Suppressor macrophage treated with lipopolysaccharide for 1 hour (primary cell): ENCODE measurements around the gene DDHD1.
"Not testable (repeated sequence)": the region's sequence is repeated elsewhere in the genome, so short reads cannot be mapped to it uniquely, and the experiment has no call there.

Experiments used
- DNase-seq, 3 donors: peaks; one replicate each; pipeline ENCODE4 v3.0.0-alpha.2; 2020 to 2022

Gene DDHD1

DNA sequence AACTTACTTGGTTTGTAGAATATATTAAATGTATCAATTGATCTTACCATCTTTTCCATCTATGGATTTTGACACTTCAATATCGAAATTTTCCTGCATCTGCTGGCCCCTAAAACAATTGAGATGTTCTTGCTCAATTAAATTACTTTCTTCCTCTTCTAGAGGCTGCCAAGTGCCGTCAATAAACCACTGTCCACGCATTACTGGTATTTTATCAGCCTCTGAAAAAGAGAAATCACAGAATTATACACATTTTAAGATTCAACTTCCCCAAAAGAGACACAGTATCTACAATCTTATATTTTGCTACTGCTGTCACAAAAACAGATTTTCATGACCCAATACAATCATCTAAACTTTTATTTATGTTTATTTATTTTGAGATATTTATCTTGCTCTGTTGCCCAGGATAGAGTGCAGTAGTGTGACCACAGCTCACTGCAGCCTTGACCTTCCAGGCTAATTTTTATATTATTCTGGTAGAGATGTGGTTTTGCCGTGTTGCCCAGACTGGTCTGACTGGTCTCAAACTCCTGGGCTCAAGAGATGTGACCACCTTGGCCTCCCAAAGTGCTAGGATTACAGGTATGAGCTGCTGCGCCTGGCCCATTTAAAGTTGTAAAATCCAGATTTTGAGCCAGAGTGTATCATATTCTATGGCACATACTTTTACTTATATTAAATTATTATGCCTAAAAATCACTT is 49.3 kb downstream of the DDHD1 start:
- peak; percentile 18 to 53 (median 44) for DNase-seq

DNA sequence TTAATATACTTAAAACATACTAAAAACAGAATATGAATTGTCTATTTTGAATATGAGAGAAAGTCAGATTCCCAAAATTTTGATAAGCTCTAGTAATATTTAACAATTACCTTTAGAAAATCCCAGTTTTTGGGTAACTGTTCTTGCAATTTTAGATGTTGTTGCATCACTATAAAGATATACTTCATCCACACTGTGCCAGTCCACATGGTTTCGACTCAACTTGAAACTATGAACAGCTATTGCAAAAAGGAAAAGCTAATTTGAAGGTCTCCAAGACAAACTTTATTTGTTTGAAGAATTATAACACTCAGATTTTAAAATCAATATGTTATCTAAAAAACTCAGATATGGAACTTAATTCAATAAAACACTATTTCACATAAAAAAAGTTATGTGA is 59.9 kb downstream of the DDHD1 start:
- DNase-seq, result no peak

DNA sequence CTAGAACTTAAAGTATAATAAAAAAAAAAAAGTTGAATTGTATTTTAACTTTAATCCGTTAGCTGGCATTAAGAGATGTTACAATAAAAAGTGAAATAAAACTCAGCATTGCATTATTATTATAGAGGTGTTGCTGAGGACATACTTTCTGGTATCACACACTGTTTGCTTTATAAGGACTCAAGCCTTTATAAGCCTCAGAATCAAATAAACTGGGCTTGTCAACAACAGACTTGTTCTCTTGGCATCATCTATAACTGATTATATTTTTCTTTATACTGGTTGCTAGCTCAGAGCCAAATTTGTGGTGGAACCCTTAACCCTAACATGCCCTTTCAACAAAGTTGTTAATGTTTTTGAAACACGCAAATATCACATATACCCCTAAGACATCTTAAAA is 62.3 kb downstream of the DDHD1 start:
- no peak for DNase-seq

DNA sequence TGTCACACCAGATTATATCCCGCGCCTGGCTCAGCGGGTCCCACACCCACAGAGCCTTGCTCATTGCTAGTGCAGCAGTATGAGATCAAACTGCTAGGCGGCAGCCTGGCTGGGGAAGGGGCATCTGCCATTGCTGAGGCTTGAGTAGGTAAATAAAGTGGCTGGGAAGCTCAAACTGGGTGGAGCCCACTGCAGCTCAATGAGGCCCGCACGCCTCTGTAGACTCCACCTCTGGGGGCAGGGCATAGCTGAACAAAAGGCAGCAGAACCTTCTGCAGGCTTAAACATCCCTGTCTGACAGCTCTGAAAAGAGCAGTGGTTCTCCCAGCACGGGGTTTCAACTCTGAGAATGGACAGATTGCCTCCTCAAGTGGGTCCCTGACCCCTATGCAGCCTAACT is 68.2 kb downstream of the DDHD1 start:
- DNase-seq, result not testable (repeated sequence)

DNA sequence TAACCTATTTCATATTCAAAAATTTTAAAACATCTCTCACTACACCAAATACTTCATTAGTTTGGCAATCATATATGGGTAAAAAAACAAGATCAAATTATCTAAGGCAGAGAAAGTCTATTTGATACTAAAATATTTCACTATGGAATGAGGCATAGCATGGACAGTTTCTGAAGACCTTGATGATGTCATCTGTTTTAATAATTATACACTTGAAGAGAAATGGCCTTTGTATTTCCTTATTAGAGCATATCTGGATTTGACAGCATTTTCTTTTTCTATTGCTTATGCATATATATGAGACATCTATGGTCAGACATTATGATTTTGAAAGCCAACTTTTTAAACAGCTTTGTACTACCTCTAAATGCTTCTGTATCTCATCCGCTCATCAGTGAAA is 88.6 kb downstream of the DDHD1 start:
- DNase-seq, result no peak

DNA sequence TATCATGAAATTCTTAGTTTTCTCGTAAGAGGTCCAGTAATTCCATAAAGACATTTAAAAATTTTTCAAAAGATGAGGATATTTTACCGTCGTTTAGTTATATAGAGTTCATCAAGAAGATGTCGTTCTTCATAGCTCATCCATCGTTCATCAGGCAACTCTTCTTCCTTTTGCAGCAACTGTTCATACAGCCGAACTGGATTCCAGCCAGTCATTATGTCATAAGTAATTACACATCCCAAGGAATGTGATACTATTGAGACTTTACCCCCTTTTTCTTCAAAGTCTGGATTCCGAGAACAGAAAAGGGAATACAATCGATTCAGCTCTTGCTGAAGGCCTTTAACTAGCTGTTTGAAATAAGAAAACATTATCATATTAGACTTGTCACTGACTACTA is 90.3 kb downstream of the DDHD1 start:
- DNase-seq, result no peak

DNA sequence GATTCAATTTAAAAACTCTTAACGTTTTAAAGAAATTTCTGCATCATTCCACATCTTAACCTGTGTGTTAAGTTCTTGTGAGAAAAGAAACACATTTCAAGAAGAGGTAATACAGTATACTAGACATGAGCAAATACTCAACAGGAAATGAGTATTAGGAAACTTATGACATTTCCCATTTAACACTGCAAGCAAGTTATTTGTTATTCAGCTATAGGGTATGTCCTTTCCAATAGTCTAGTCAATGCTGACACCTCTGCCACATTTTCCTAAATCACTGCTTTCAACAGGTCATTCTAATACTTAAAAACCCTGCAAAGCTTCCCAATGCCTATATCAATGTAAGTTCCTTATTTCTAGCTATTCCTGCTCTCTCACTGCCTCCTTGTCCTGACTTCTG is 93.1 kb downstream of the DDHD1 start:
- DNase-seq, result peak in 2 of 3 donors; percentile 23 to 38

DNA sequence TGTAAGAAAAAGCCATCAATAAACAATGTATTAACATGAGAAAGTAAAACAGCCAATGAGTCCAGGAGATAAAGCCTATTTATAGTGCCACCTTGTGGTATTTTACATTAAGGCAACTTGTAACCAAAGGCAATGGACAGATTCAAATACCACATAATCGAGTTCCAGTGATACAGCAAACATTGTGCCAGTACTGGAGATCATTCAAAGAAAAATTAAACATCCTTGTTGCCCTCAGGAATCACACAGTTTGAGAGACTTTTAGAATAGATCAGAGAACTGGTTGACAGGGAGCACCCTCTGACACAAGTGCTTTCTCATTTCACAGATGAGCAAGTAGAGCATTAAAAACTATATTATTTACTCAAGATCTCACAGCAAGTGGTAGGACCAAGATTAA is 98.1 kb downstream of the DDHD1 start:
- DNase-seq, result peak; percentile 34 to 66 (median 53)

DNA sequence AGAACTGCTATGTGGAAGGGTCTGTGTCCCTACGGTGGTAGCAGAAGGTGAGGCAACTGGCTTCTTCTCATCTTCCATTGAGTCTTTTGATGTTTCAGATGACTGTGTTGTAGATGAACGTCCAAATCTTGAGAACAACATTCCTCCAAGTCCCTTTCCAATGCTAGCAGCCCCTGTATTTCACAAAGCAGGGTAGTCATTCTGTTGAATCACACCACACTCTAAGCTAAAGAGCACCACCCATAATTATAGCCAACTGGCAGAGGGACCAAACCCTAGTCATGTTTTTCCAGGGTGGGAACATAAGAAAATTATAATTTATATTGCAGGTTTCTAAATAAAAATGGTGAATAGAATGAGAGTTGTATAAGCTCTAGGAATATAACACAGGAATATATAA is 98.7 kb downstream of the DDHD1 start:
- no peak for DNase-seq

DNA sequence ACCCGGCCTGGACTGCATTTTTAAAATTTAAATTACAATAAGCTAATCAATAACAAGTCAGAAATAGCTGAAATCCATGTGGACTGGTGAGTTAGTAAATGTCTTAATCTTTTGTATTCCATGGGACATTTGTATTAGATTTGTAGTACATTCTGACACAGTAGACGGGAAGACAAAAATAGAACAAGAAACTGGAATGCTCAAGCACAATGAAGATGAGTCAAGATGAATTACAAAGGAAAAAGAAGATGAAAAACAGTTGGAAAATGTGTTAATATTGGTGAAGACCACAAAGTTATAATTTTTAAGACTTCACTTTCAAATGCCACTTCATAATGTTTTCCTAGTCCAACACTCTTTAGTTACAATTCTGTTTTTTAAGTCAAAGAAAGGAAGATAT is 104.5 kb downstream of the DDHD1 start:
- DNase-seq, result no peak

DNA sequence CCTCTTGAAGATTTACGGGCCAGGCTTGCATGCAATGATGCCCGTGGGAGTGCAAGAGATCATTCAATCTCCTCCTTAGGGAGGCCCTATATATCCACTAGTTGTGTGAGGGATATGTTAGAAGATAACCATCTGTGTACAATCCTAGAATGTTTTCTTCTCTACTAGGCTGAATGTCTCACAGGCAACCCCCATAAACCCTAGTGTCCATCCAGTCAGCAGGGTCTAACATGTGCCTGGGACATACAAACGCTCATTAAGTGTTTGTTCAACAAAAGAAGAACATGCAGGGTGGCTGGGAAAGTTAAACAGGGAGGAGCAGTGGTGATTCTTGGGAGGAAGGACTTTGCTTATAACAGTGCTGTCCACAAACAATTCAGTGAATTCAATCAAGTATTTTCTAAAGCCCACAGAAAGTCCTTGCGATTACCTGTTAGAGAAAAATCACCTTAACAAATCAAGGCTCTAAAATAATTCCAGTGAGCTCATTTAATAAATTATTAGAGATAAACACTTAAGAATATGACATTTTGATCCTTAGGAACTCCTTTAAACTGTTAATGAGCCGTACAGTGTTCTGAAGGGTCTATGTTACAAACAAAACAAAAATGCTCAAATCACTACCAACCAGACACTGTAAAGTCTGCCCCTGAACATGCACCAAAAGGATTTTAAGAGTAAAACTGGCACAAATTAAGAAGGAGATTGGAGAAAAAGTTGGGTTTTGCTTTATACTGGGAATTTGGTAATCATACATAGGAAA is 105.6 kb downstream of the DDHD1 start:
- DNase-seq, result no peak

DNA sequence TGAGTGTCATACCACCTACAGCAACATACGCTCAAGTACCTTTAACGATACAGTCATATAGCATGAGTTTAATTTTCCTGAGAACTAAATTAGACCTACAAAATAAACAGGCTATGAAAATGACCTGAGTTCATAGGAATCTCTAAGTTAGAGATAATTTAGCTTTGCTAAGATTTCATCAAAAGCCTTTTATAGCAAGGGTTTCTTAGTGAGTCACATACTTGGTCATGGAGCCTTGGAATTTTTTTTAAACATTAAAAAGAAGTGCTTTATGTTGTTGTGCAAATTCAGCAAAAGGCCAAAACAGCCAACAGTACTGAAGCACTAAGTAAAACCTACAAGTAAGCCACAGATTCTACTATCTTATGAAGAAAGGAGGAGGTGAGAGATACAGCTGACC is 108.6 kb downstream of the DDHD1 start:
- no peak for DNase-seq

DNA sequence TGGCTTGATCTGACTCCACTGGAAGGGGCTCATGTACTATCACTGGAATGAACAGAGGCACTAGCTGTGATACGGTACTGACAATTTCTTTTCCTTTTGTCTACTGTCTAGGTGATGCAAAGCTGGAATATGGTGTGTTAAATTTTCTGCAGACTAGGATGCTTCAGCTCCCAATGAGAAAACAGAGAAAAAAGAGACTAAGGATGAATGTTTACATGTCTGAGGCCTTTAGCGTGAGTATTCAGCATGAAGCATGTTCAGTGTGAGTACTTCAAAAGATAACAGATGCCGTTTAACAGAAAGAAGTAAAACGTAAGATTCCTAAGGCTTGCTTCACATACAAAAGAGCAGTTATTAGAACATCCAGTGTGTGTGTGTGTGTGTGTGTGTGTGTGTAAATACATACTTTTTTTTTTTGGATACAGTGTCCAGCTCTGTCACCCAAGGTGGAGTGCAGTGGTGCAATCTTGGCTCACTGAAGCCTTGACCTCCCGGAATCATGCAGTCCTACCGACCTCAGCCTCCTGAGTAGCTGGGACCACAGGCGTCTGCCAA is 110.0 kb downstream of the DDHD1 start:
- no peak for DNase-seq

DNA sequence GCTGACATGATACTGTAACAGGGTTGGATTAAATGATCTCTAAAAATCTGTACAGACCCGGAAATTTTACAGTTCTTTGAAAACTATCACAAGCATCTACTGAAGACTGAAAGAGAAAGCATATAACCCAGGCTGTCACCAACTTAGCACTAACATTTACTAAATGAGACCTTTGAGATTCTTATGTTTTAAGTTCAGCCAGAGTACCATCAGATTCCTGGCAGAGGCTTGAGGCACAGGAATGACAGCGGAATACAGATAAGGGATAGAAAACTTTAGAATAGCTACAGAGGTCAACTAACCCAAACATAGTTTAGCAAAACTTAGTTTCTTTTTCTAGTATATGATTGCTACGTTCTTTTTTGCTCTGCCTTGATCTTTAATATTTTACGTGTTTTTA is 110.6 kb downstream of the DDHD1 start:
- DNase-seq, result no peak

DNA sequence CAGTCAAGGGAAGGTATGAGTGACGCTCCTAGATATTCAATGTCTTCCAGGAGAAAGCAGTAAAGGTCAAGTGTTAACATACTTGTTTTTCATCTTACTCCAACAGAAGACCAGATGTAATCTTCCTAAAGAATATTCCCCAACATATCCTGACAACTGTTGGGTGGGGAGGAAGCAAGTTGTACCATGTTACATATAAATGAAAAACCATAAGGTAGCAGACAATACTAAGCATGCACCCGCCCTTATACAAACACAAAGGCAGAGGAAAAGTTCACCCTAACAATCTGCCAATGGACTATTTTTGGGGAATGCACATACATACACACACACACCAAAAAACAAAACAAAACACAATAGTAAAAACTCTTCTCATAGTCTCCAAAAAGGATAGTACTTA is 112.1 kb downstream of the DDHD1 start:
- no peak for DNase-seq

DNA sequence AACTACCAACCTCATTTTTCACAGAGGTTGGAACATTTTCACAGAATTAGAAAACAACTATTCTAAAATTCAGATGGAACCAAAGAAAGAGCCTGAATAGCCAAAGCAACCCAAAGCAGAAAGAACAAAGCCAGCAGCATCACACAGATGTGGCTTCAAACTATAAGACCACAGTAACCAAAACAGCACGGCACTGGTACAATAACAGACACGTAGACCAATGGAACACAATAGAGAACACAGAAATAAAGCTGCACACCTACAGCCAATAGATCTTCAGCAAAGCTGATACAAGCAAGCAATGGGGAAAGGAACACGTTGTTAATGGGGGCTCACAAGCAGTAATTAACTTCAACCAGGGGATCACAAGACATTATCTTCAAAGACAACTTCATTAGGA is 114.5 kb downstream of the DDHD1 start:
- DNase-seq, result no peak

DNA sequence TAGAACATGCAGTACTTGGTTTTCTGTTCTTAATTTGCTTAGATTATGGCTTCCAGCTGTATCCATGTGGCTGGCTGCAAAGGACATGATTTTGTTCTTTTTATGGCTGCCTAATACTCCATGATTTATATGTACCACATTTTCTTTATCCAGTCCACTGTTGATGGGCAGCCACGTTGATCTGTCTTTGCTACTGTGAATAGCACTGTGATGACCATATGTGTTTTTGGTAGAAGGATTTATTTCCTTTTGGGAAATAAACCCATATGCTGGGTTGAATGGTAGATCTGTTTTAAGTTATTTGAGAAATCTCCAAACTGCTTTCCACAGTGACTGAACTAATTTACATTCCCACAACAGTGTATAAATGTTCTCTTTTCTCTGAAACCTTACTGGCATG is 116.1 kb downstream of the DDHD1 start:
- no peak for DNase-seq

DNA sequence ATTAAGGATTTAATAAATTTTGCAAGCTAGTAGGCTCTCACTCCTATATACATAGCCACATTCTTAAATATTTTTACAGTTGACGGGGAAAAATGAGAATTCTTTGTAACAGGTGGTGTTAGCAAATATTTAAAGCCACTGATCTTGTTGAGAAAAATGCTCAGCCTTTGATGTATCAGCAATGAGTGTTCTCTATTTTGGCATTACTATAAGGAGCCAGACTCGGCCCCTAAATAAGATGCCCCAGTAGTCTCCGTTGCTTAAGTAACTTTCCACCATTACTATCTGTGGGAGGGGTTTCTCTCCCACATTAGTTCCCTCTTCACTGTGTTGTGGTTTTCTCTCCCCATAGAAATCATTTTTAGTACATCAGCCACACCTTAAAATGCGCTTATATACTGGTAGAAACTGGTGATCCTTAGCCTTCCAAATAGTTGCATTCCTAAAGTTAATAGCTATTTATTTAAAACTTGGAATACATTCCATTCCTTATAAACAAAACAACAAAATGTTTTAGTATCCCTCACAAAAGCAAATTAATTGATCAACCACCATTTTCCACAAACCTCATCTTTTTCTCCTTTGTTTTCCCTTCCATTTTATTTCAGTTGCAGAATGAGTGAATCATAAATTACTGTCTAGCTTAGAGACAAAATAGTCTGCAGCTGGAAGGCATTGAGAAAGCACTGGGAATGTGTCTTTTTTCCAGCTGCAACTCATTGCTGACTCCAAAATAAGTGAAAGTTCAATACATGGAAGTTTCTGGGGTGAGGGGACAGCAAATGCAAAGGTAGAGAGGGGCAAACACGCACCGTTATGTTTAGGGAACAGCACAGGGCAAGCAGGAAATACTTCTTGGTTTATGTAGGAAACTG is 117.5 kb downstream of the DDHD1 start:
- no peak for DNase-seq

DNA sequence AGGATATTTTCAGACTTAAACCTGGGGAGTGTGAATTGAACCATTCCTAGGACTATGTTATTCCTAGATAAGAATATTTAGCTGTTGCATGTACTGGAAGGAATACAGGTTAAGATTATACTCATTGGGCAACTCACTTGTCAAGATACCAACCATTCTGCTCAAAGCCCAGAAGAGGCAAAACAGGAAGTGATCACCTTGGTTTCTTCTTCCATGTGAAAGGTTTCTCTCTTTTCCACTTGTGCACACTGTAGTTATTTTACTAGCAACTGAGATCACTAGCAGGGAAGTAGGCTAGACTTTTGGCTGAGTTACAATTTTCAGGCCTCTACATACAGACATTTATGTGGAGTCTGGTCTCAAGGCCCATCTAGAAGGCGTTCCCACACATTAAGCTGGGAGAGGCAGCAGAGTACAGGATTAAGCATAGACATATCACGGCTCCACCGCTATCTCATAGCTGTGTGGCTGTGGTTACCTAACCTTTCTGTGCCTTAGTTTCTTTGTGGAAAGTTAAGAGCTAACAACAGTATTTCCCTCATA is 118.4 kb downstream of the DDHD1 start:
- DNase-seq, result no peak

DNA sequence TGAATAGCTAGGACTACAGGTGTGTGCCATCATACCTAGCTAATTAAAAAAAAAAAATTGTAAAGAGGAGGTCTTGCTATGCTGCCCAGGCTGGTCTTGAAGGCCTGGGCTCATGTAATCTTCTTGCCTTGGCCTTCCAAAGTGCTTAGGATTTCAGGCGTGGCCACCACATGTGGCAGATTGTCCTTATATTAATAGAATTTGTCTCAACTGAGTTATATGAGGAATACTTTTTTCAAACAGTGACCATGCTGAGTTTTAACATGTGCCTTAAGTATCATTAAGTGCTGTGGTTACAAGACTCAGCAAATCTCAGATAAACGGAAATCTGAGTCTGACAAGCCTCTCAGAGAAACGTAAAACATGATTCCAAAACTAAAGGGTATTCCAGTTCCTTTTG is 119.1 kb downstream of the DDHD1 start:
- DNase-seq, result no peak

DNA sequence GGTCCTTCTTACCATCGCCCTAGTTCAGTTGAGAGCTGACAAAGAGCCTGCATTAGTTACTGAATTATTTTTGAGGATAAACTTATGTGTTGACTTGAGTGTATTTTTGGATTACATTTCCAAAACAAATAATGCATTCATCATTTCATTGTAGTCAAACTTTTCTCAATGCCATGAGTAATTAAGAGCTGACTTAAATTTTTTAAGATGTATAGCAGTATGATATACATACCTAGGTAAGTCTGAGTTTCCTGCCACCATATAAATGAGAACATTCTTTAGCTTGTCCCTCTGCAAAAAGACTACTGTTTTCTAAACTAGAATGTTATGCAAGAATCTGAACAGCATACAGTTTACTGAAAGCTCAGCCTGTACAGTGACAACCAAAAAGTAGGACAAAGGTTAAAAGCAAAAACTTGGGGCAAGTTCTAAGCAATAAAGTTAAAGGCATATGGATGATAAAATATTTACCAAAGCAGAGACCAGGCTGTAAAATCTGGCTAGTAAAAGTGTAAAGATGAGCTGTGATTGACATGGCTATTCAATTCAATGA is 120.2 kb downstream of the DDHD1 start:
- DNase-seq, result no peak

DNA sequence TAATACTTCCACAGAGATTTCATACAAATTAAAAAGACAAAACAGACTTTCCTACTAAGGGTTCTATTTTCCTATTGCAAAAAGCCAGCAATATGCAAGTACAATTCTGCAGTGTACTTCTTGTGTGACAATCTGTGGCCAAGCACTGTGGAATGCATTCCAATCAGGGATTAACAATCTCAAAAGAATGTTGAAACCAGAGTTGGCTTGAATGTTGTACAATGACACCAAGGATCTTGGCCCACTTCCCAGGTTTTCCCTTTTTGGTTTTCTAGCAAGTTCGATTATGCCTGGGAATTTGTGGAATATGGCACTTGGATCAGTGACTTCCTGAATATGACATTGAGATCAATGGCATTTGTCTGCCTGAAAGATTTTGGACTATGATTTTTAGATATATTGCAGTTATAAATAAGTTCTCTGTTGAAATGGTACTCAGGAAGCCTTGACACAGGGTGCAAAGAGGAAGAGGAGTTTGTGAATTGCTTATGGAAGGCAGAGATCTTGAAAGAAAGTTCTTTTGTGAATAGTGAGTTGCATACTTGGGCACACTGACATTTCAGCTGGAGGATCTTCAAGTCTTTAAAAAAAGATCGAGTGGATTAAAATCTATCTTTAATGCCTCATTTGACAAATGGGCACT is 120.8 kb downstream of the DDHD1 start:
- DNase-seq, result no peak
